HG03159 (cell line): ENCODE measurements around the gene SUPT3H.

Experiments used
- ATAC-seq: cut with Tn5 transposase; IDR thresholded peaks from one replicate; pipeline ENCODE4 v1.9.1; 2021; ENCODE audit warnings: mild to moderate bottlenecking, moderate library complexity; ENCODE audit not compliant: unreplicated experiment

SUPT3H gene

GRCh38 chr6:44808148-44808547 is 569.6 kb downstream of the SUPT3H start:
- no peak for ATAC-seq

- no peak for ATAC-seq
Measured at GRCh38 chr6:44806656-44807055, 571.1 kb downstream of the SUPT3H start.

GRCh38 chr6:44805238-44805846 is 572.4 kb downstream of the SUPT3H start:
- ATAC-seq = no peak

GRCh38 chr6:44804546-44805159 is 573.1 kb downstream of the SUPT3H start:
- ATAC-seq = no peak

GRCh38 chr6:44804016-44804415 is 573.7 kb downstream of the SUPT3H start:
- no peak for ATAC-seq

- ATAC-seq = no peak
Measured at GRCh38 chr6:44800784-44801592, 576.7 kb downstream of the SUPT3H start.

GRCh38 chr6:44800171-44800783 is 577.5 kb downstream of the SUPT3H start:
- no peak for ATAC-seq

- no peak for ATAC-seq
Measured at GRCh38 chr6:44797746-44798145, 580.0 kb downstream of the SUPT3H start.

GRCh38 chr6:44795326-44795725 is 582.4 kb downstream of the SUPT3H start:
- no peak for ATAC-seq

GRCh38 chr6:44789806-44790205 is 587.9 kb downstream of the SUPT3H start:
- ATAC-seq = no peak

GRCh38 chr6:44789061-44789460 is 588.7 kb downstream of the SUPT3H start:
- no peak for ATAC-seq

GRCh38 chr6:44788387-44788981 is 589.2 kb downstream of the SUPT3H start:
- ATAC-seq = no peak

GRCh38 chr6:44787254-44787834 is 590.4 kb downstream of the SUPT3H start:
- ATAC-seq = no peak

GRCh38 chr6:44785130-44785529 is 592.6 kb downstream of the SUPT3H start:
- no peak for ATAC-seq

GRCh38 chr6:44784195-44784594 is 593.5 kb downstream of the SUPT3H start:
- ATAC-seq = no peak

- no peak for ATAC-seq
Measured at GRCh38 chr6:44782892-44783291, 594.8 kb downstream of the SUPT3H start.

- no peak for ATAC-seq
Measured at GRCh38 chr6:44781912-44782597, 595.7 kb downstream of the SUPT3H start.

GRCh38 chr6:44780161-44780560 is 597.6 kb downstream of the SUPT3H start:
- ATAC-seq = no peak

GRCh38 chr6:44779130-44779826 is 598.5 kb downstream of the SUPT3H start:
- peak; percentile 70 for ATAC-seq
